Measurements from ENCODE around the gene PITX2. TPM values are rescaled to one million over a fixed set of nuclear protein-coding genes. Genes with fewer than 3 reads are reported as not detected.

Gene PITX2
- total and polyA plus RNA-seq, 10 of the 15 experiments (the other 5 are each of a cell fraction or from before 2014, with no cell fraction given), result not detected

- no peak overlapping the region for H3K4me2 ChIP-seq (ENCODE audit: control insufficient read depth, insufficient read depth)
- H3K9ac ChIP-seq (ENCODE audit: control insufficient read depth, insufficient read depth, low read length), result no peak overlapping the region
- no peaks in the 10 kb centered on the region for H3K79me2 ChIP-seq (ENCODE audit: control insufficient read depth, insufficient read depth, low read length)
- no peaks in the 10 kb centered on the region for H3K36me3 ChIP-seq (ENCODE audit: control insufficient read depth in 2 of 2, insufficient read depth in 2 of 2, low read length in 1 of 2)
- ChIA-PET CTCF (no interaction called here), POLR2A (no interaction called here), RAD21 (ENCODE audit: unreplicated experiment) (no interaction called here), SMC1A (ENCODE audit: uncharacterized antibody, unreplicated experiment) (no interaction called here)
- H3K9me3 ChIP-seq (replicated peaks; ENCODE audit: control insufficient read depth, insufficient read depth, low read length), result no peaks in the 10 kb centered on the region; the same call in 2 of the 3 replicates
- FAIRE-seq (no peak), DNase-seq (ENCODE audit: low read depth, low spot score) (no peak), ATAC-seq (no peak)
- H3K27ac ChIP-seq (ENCODE audit: control insufficient read depth, insufficient read depth), result no peak overlapping the region
- 0% methylated on average over 2 of the region's 2 CpGs for WGBS (ENCODE audit: insufficient coverage, insufficient replicate concordance, low lambda C conversion rate, missing lambda C conversion rate)
- H3K4me3 ChIP-seq, result no peak overlapping the region
- in situ Hi-C loops (cut with MboI), result no loop called here
- no peaks in the 10 kb centered on the region for H4K20me1 ChIP-seq (ENCODE audit: control insufficient read depth, insufficient read depth)
- no peak overlapping the region for H2AFZ ChIP-seq (ENCODE audit: control insufficient read depth, low read depth, low read length)
- H3K27me3 ChIP-seq (replicated peaks in 1 of 2; ENCODE audit: control insufficient read depth in 2 of 2, insufficient read depth in 2 of 2, low read length in 1 of 2), result no peaks in the 10 kb centered on the region; a peak in 3 of 4 replicates
- H3K4me1 ChIP-seq (ENCODE audit: control insufficient read depth, insufficient read depth, low read length), result no peaks in the 10 kb centered on the region
- intact Hi-C loops (cut with micrococcal nuclease; ENCODE audit: unreplicated experiment), result no loop called here
- no TSS peak for BruUV-seq (replicated peaks)
- TF ChIP-seq NFYA (IDR thresholded peaks at IDR 0.05; ENCODE audit: borderline replicate concordance, low read depth, low read length) (no peak), PRDM15 (CRISPR knock-in tag; IDR thresholded peaks at IDR 0.05) (no peak), PAX8 (IDR thresholded peaks at IDR 0.05) (no peak), POU2F2 (IDR thresholded peaks at IDR 0.05; ENCODE audit: borderline replicate concordance, low read depth, low read length) (no peak), ASH2L (IDR thresholded peaks at IDR 0.05; ENCODE audit: borderline replicate concordance, low read depth) (no peak), SKIL (IDR thresholded peaks at IDR 0.05; ENCODE audit: low read depth, poor library complexity, severe bottlenecking) (no peak), ZZZ3 (IDR thresholded peaks at IDR 0.05; ENCODE audit: control insufficient read depth, insufficient read length, low read depth) (no peak), RELB (IDR thresholded peaks at IDR 0.05; ENCODE audit: low read depth) (no peak), NRF1 (conservative IDR thresholded peaks at IDR 0.05; ENCODE audit: low read depth, low read length) (no peak), CREB1 (IDR thresholded peaks at IDR 0.05; ENCODE audit: low read depth) (no peak), POLR2AphosphoS5 (IDR thresholded peaks at IDR 0.05; ENCODE audit: low read length) (no peak), ETV6 (conservative IDR thresholded peaks at IDR 0.05 in 1 of 2, IDR thresholded peaks at IDR 0.05 in 1 of 2; ENCODE audit: borderline replicate concordance in 1 of 2, low read depth in 1 of 2) (no peak), FOXK2 (IDR thresholded peaks at IDR 0.05) (no peak), CEBPB (IDR thresholded peaks at IDR 0.05; ENCODE audit: borderline replicate concordance in 1 of 2, low read depth in 2 of 2, low read length in 2 of 2) (no peak)
These were observed 41.0 kb upstream of the PITX2 start for GRCh38 chr4:110663738-110664444.
